ENCODE data around the gene CHRND. TPM values are rescaled to one million over a fixed set of nuclear protein-coding genes. Genes with fewer than 3 reads are reported as not detected.

CHRND gene
- total RNA-seq, 4 donors from 2014 or later: not detected

GRCh38 chr2:232498452-232498851, 27.5 kb upstream of the CHRND start:
- no peak overlapping the region for H3K4me3 ChIP-seq
- TF ChIP-seq POLR2A (IDR thresholded peaks at IDR 0.05): no peak
- no peak for TF ChIP-seq CTCF (IDR thresholded peaks at IDR 0.05)
- H3K27ac ChIP-seq: no peak overlapping the region
- DNase-seq: no peak
- no peaks in the 10 kb centered on the region for H3K36me3 ChIP-seq
- peaks cover 0 to 5% of the 10 kb centered on the region in 2 donors for H3K27me3 ChIP-seq
- peaks cover 0 to 12% (median 3%) of the 10 kb centered on the region in 4 donors for H3K4me1 ChIP-seq
- no peaks in the 10 kb centered on the region for H3K9me3 ChIP-seq

- TF ChIP-seq CTCF (IDR thresholded peaks at IDR 0.05) (no peak), POLR2A (IDR thresholded peaks at IDR 0.05) (no peak)
- no peaks in the 10 kb centered on the region for H3K36me3 ChIP-seq
- H3K27me3 ChIP-seq: peaks cover 0 to 5% of the 10 kb centered on the region in 2 donors
- H3K4me3 ChIP-seq: no peak overlapping the region
- no peak for DNase-seq
- no peak overlapping the region for H3K27ac ChIP-seq
- H3K9me3 ChIP-seq: no peaks in the 10 kb centered on the region
- peaks cover 0 to 14% (median 3%) of the 10 kb centered on the region in 4 donors for H3K4me1 ChIP-seq
Measured at GRCh38 chr2:232501331-232501771, 24.6 kb upstream of the CHRND start.

GRCh38 chr2:232501794-232502390, 24.1 kb upstream of the CHRND start:
- no peak overlapping the region for H3K4me3 ChIP-seq
- DNase-seq: no peak
- H3K27me3 ChIP-seq: peaks cover 0 to 5% of the 10 kb centered on the region in 2 donors
- H3K27ac ChIP-seq: no peak overlapping the region
- TF ChIP-seq POLR2A (IDR thresholded peaks at IDR 0.05) (no peak), CTCF (IDR thresholded peaks at IDR 0.05) (no peak)
- no peaks in the 10 kb centered on the region for H3K9me3 ChIP-seq
- H3K4me1 ChIP-seq: peaks cover 0 to 14% (median 3%) of the 10 kb centered on the region in 4 donors
- H3K36me3 ChIP-seq: no peaks in the 10 kb centered on the region

- TF ChIP-seq POLR2A (IDR thresholded peaks at IDR 0.05) (no peak), CTCF (IDR thresholded peaks at IDR 0.05) (no peak)
- Histone ChIP-seq H3K4me1 (peaks cover 0 to 14% (median 3%) of the 10 kb centered on the region in 4 donors), H3K36me3 (no peaks in the 10 kb centered on the region), H3K4me3 (peak overlapping the region in 2 of 4 donors; percentile 46 to 53), H3K27me3 (peaks cover 0 to 5% of the 10 kb centered on the region in 2 donors), H3K9me3 (no peaks in the 10 kb centered on the region), H3K27ac (no peak overlapping the region)
- no peak for DNase-seq
Measured at GRCh38 chr2:232502511-232502910, 23.4 kb upstream of the CHRND start.

GRCh38 chr2:232502911-232503808, 22.8 kb upstream of the CHRND start:
- Histone ChIP-seq H3K27me3 (peaks cover 0 to 5% of the 10 kb centered on the region in 2 donors), H3K27ac (no peak overlapping the region), H3K4me3 (peak overlapping the region; percentile 7 to 53 (median 40)), H3K36me3 (no peaks in the 10 kb centered on the region), H3K4me1 (peaks cover 0 to 14% (median 3%) of the 10 kb centered on the region in 4 donors), H3K9me3 (no peaks in the 10 kb centered on the region)
- no peak for DNase-seq
- TF ChIP-seq POLR2A (IDR thresholded peaks at IDR 0.05) (no peak), CTCF (IDR thresholded peaks at IDR 0.05) (no peak)
